ENCODE results near the gene MIEF1.
A peak's percentile ranks its signal among the peaks of the same experiment; 100 is the strongest.

DNA sequence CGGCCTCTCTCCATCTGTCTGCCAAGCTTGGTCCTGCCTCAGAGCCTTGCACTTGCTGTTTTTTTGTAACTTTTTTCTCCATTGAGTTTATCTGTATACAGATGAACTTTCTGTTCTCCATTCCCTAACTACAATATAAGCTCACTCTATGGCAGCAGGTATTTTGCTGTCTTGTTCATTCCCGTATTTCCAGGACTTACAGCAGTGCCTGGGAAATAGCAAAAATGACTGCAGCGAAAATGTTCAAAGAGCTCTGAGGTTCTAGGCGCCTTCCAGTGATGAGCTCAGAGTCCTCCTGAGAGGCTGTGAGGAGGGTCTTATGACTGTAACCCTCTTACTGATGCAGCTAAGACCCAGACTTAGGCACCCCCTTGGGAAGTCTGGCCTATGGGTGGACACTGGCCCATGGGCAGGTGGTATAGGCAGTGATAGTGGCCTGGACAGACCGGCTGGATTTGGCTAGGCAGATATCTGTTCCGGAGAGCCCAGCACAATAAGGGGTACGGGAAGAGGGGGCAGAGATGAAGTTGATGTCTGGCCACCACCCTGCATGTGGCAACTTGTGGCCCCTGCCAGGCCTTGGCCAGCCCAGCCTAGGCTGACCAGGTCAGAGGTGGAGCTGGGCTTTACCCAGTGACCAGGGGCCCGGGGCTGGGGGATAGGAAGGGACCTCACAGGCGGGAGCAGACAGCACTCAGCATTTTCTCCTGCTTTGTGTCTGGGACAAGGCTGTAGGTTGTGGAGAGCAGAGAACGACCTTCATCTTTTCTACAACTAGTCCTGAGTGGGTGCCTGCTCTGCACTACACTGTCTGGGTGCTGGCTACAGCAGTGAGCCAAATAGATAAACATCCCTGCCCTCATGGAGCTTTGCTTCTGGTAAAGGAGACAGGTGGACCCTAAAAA is 22.9 kb downstream of the MIEF1 start:
- no peak for TF ChIP-seq CTCF (IDR thresholded peaks at IDR 0.05; ENCODE audit: control extremely low read depth in 1 of 3, insufficient read depth in 1 of 3, low read depth in 1 of 3, low read length in 3 of 3)
- TF ChIP-seq POLR2A (IDR thresholded peaks at IDR 0.05; ENCODE audit: control extremely low read depth in 1 of 2, low read depth in 2 of 2, low read length in 2 of 2): peak; percentile 18 to 24; a peak in 2 of 3 replicates
- no peak for TF ChIP-seq BCL11A (IDR thresholded peaks at IDR 0.05; ENCODE audit: low read depth in 2 of 2, low read length in 2 of 2)
- no peak for TF ChIP-seq MAFK (IDR thresholded peaks at IDR 0.05; ENCODE audit: low read depth, low read length)
- no peak for TF ChIP-seq SAP30 (IDR thresholded peaks at IDR 0.05; ENCODE audit: insufficient read depth, insufficient replicate concordance, low read length)
- no peak for TF ChIP-seq CREB1 (IDR thresholded peaks at IDR 0.05)
- 0 out of 2 replicates have a peak, but pooled peaks have one; percentile 59 for TF ChIP-seq POLR2AphosphoS5 (IDR thresholded peaks at IDR 0.05; ENCODE audit: low read depth, low read length)
- TF ChIP-seq EZH2 (IDR thresholded peaks at IDR 0.05; ENCODE audit: low read depth, low read length, severe bottlenecking): no peak
- TF ChIP-seq RXRA (IDR thresholded peaks at IDR 0.05; ENCODE audit: insufficient read depth, low read depth, low read length): no peak
- no peak for TF ChIP-seq TEAD4 (IDR thresholded peaks at IDR 0.05; ENCODE audit: low read depth, low read length)
- no peak for TF ChIP-seq JUND (IDR thresholded peaks at IDR 0.05; ENCODE audit: low read length)
- TF ChIP-seq CEBPB (IDR thresholded peaks at IDR 0.05; ENCODE audit: low read depth, low read length): no peak
- no peak for TF ChIP-seq BRCA1 (IDR thresholded peaks at IDR 0.05; ENCODE audit: low read depth, low read length)
